OCI-LY7 (cell line): ENCODE measurements around the gene SLBP. TPM values are rescaled to one million over a fixed set of nuclear protein-coding genes. Genes with fewer than 3 reads are reported as not detected.

Source experiments
- BruUV-seq: library from RNA; stranded (reverse); fragments of 400-500 nt; replicated peaks from 2 replicates; lab custom pipeline; 2021; lab: Mats Ljungman, UMichigan
- CTCF ChIA-PET: fragments of 300-600 bp; sonication (Branson Sonifier 250); formaldehyde crosslinking; loops from one replicate; lab custom pipeline; 2022; ENCODE audit warnings: antibody characterized with exemption; ENCODE audit not compliant: unreplicated experiment; lab: Charles Lee
- POLR2A ChIA-PET: fragments of 300-600 bp; sonication (Branson Sonifier 250); formaldehyde crosslinking; loops from one replicate; lab custom pipeline; 2022; ENCODE audit warnings: antibody characterized with exemption; lab: Charles Lee
- DNase-seq: peaks from one replicate; pipeline ENCODE4 v3.0.0-alpha.2; 2015; ENCODE audit warnings: low spot score
- H2AFZ ChIP-seq: fragments of 200-600 bp; sonication (generic), shearing (Covaris generic); 2 replicates; pipeline ENCODE4 v1.6.1; 2014; ENCODE audit warnings: mild to moderate bottlenecking, antibody characterized with exemption, low read length, moderate library complexity
- H3K27ac ChIP-seq: fragments of 200-600 bp; sonication (generic); 2 replicates; pipeline ENCODE4 v1.5.1; 2014; ENCODE audit warnings: mixed run types, low read depth, mild to moderate bottlenecking, moderate library complexity, low read length, inconsistent platforms; ENCODE audit not compliant: poor library complexity, severe bottlenecking
- H3K36me3 ChIP-seq: fragments of 200-600 bp; sonication (generic); 2 replicates; pipeline ENCODE4 v1.6.1; 2014; ENCODE audit warnings: mild to moderate bottlenecking, antibody characterized with exemption, low read length, moderate library complexity, mixed read lengths; ENCODE audit not compliant: insufficient read depth
- H3K4me1 ChIP-seq: fragments of 200-600 bp; sonication (generic); 2 replicates; pipeline ENCODE4 v1.5.1; 2014; ENCODE audit warnings: mild to moderate bottlenecking, low read length; ENCODE audit not compliant: insufficient read depth, poor library complexity, severe bottlenecking
- H3K4me2 ChIP-seq: fragments of 200-600 bp; sonication (generic); 2 replicates; pipeline ENCODE4 v1.6.1; 2014; ENCODE audit warnings: mild to moderate bottlenecking, low read length
- H3K4me3 ChIP-seq: fragments of 200-600 bp; sonication (generic); 2 replicates; pipeline ENCODE4 v1.5.1; 2014; ENCODE audit warnings: mild to moderate bottlenecking, low read depth, low read length; ENCODE audit not compliant: poor library complexity, severe bottlenecking
- H3K79me2 ChIP-seq: fragments of 200-600 bp; sonication (generic); 2 replicates; pipeline ENCODE4 v1.6.1; 2016; ENCODE audit warnings: low read depth, mild to moderate bottlenecking, low read length, moderate library complexity, mixed read lengths; ENCODE audit not compliant: insufficient read depth
- H3K9me2 ChIP-seq: fragments of 200-600 bp; sonication (generic); 2 replicates; pipeline ENCODE4 v1.6.1; 2016; ENCODE audit warnings: mild to moderate bottlenecking, low read length, mixed read lengths; ENCODE audit not compliant: insufficient read depth
- H3K9me3 ChIP-seq: fragments of 200-600 bp; sonication (generic); 2 replicates; pipeline ENCODE4 v1.6.1; 2014; ENCODE audit warnings: mild to moderate bottlenecking, mixed run types, low read length, mixed read lengths
- H4K20me1 ChIP-seq: fragments of 200-600 bp; sonication (generic); 2 replicates; pipeline ENCODE4 v1.6.1; 2014; ENCODE audit warnings: mild to moderate bottlenecking, antibody characterized with exemption, low read length, moderate library complexity, mixed read lengths; ENCODE audit not compliant: insufficient read depth
- CTCF ChIP-seq: fragments of 200-600 bp; sonication (generic); conservative IDR thresholded peaks from 2 replicates; pipeline ENCODE4 v1.5.1; 2014; ENCODE audit warnings: mild to moderate bottlenecking, antibody characterized with exemption, low read length, moderate library complexity, mixed read lengths
- EZH2phosphoT487 ChIP-seq: fragments of 200-600 bp; sonication (generic); IDR thresholded peaks from 2 replicates; pipeline ENCODE4 v1.6.1; 2018; ENCODE audit warnings: low read depth, borderline replicate concordance, mild to moderate bottlenecking, mixed run types, antibody characterized with exemption, low read length, moderate library complexity, mixed read lengths
- intact Hi-C: fragments of 100-400 bp; cut with micrococcal nuclease; formaldehyde crosslinking; loops from one replicate; pipeline ENCODE4 v1.10.0; 2022; ENCODE audit not compliant: unreplicated experiment
- total RNA-seq, 2 experiments: library from RNA; depleted of rRNA in 1 of 2; stranded (reverse); fragments of >200 nt in 1 of 2; shearing (Covaris generic) in 1 of 2; gene quantifications; 2 replicates each; pipeline ENCODE4 v1.2.3, GENCODE V29; 2014 to 2022

Gene SLBP
- total RNA-seq, 2 experiments from 2014 or later, result 159 to 196 TPM

GRCh38 chr4:1651609-1652008, 60.5 kb downstream of the SLBP start:
- BruUV-seq, result no TSS peak
- Histone ChIP-seq H3K4me2 (no peak overlapping the region), H3K4me1 (no peaks in the 10 kb centered on the region), H3K36me3 (no peaks in the 10 kb centered on the region), H3K27ac (no peak overlapping the region), H3K9me2 (no peaks in the 10 kb centered on the region), H3K4me3 (no peak overlapping the region), H4K20me1 (no peaks in the 10 kb centered on the region), H3K9me3 (no peaks in the 10 kb centered on the region), H2AFZ (no peak overlapping the region), H3K79me2 (no peaks in the 10 kb centered on the region)
- ChIA-PET CTCF (no interaction called here), POLR2A (no interaction called here)
- DNase-seq, result no peak
- intact Hi-C loops, result no loop called here
- TF ChIP-seq EZH2phosphoT487 (no peak), CTCF (no peak)

GRCh38 chr4:1648962-1649361, 63.2 kb downstream of the SLBP start:
- Histone ChIP-seq H2AFZ (no peak overlapping the region), H3K4me1 (no peaks in the 10 kb centered on the region), H3K36me3 (no peaks in the 10 kb centered on the region), H3K79me2 (no peaks in the 10 kb centered on the region), H4K20me1 (no peaks in the 10 kb centered on the region), H3K27ac (no peak overlapping the region), H3K4me3 (no peak overlapping the region), H3K9me3 (no peaks in the 10 kb centered on the region), H3K9me2 (no peaks in the 10 kb centered on the region), H3K4me2 (no peak overlapping the region)
- no TSS peak for BruUV-seq
- intact Hi-C loops, result no loop called here
- DNase-seq, result no peak
- POLR2A ChIA-PET, result no interaction called here
- CTCF ChIA-PET, result no interaction called here
- no peak for TF ChIP-seq CTCF
- TF ChIP-seq EZH2phosphoT487, result no peak

GRCh38 chr4:1647432-1647831, 64.7 kb downstream of the SLBP start:
- intact Hi-C loops, result no loop called here
- CTCF ChIA-PET, result no interaction called here
- no peaks in the 10 kb centered on the region for H3K36me3 ChIP-seq
- H3K4me3 ChIP-seq, result no peak overlapping the region
- no peaks in the 10 kb centered on the region for H3K79me2 ChIP-seq
- POLR2A ChIA-PET, result no interaction called here
- H3K4me2 ChIP-seq, result no peak overlapping the region
- H3K9me3 ChIP-seq, result no peaks in the 10 kb centered on the region
- TF ChIP-seq EZH2phosphoT487 (no peak), CTCF (no peak)
- no peak overlapping the region for H2AFZ ChIP-seq
- no peak for DNase-seq
- no peaks in the 10 kb centered on the region for H4K20me1 ChIP-seq
- no peaks in the 10 kb centered on the region for H3K9me2 ChIP-seq
- BruUV-seq, result no TSS peak
- no peaks in the 10 kb centered on the region for H3K4me1 ChIP-seq
- no peak overlapping the region for H3K27ac ChIP-seq
